ENCODE data around the gene WBP11.
"Not testable (repeated sequence)": the region's sequence is repeated elsewhere in the genome, so short reads cannot be mapped to it uniquely, and the experiment has no call there.

Gene WBP11

GRCh38 chr12:14773685-14774073 is 29.6 kb downstream of the WBP11 start:
- DNase-seq (ENCODE audit: low read depth in 1 of 2, low spot score in 1 of 2), result peak; percentile 5 to 8

DNA sequence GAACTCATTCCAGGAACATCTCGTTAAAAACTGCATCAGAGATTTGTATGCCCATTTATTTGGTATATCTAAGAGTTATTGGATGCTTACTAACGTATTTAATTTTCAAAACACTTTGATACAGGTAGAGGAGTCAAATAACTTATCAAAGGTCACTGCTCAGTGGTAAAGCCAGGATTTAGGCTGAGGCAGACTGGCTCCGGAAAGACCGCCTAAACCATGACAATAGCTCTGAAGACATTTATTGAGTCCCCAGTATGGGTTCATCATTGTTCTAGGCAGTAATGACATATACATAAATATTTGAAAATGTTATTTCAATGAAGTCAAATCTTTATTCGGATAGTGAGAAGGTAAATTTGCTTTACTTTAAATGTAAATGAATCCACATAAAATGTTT is 30.3 kb downstream of the WBP11 start:
- no peak for DNase-seq (ENCODE audit: low read depth in 1 of 2, low spot score in 1 of 2)

- DNase-seq (ENCODE audit: low read depth in 1 of 2, low spot score in 1 of 2), result peak in 1 of 2 donors; percentile 8
Observed at GRCh38 chr12:14771651-14772137, 31.6 kb downstream of the WBP11 start.

- peak; percentile 83 to 85 for DNase-seq (ENCODE audit: low read depth in 1 of 2, low spot score in 1 of 2)
Observed at GRCh38 chr12:14770496-14771461, 32.5 kb downstream of the WBP11 start.

- DNase-seq (ENCODE audit: low read depth in 1 of 2, low spot score in 1 of 2), result peak; percentile 68 to 79
Observed at GRCh38 chr12:14769969-14770495, 33.2 kb downstream of the WBP11 start.

- no peak for DNase-seq (ENCODE audit: low read depth in 1 of 2, low spot score in 1 of 2)
Observed at GRCh38 chr12:14769466-14769968, 33.8 kb downstream of the WBP11 start.

GRCh38 chr12:14768823-14769405 is 34.4 kb downstream of the WBP11 start:
- DNase-seq (ENCODE audit: low read depth in 1 of 2, low spot score in 1 of 2), result peak in 1 of 2 donors; percentile 6

DNA sequence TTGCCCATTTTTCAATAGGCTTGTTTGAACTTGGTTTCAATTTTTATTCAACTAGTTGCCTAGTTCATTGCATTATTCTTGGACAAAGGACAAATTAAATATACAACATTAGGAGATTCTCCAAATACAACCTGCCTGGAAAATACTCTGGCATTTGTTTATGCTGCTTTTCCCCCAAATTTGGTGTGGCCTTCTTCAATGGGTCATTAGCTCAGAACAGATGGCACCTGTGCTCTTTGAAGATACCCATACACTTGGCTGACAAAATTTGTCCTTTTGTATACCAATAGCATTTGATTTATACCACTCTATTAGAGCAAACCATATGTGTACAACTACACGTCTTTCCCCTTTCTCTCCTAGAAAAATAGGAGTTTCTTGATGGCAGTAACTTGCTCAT is 35.7 kb downstream of the WBP11 start:
- DNase-seq (ENCODE audit: low read depth in 1 of 2, low spot score in 1 of 2), result no peak

DNA sequence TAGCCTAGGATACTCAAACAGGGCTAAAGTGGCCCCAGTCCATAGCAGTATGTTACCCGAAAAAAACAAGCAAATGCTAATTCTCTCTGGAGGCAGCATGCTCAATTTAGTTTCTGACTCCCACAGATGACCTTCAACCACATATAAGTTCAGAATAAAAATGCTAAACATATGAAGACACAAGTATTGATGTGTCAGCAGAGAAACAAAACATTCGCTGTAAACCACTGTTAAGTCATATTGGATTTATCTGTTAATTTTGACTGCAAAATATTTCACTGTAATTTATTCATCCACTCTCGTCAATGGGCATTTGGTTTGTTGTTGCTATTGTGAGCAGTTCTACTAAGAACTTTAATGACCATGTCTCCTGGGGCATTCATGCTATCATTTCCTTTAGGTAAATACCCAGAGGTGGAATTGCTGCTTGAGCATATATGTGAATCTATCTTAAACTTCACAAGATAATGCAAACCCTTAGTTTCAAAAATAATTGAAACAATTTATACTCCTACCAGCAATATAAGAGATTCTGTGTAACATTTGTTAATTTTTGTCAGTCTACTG is 36.5 kb downstream of the WBP11 start:
- no peak for DNase-seq (ENCODE audit: low read depth in 1 of 2, low spot score in 1 of 2)

GRCh38 chr12:14766020-14766419 is 37.3 kb downstream of the WBP11 start:
- not testable (repeated sequence) for DNase-seq (ENCODE audit: low read depth in 1 of 2, low spot score in 1 of 2)

- DNase-seq (ENCODE audit: low read depth in 1 of 2, low spot score in 1 of 2), result no peak
Observed at GRCh38 chr12:14765398-14765797, 37.9 kb downstream of the WBP11 start.

- not testable (repeated sequence) for DNase-seq (ENCODE audit: low read depth in 1 of 2, low spot score in 1 of 2)
Observed at GRCh38 chr12:14759711-14760280, 43.5 kb downstream of the WBP11 start.

- no peak for DNase-seq (ENCODE audit: low read depth in 1 of 2, low spot score in 1 of 2)
Observed at GRCh38 chr12:14756334-14757143, 46.7 kb downstream of the WBP11 start.

- DNase-seq (ENCODE audit: low read depth in 1 of 2, low spot score in 1 of 2), result no peak
Observed at GRCh38 chr12:14751986-14752385, 51.3 kb downstream of the WBP11 start.

GRCh38 chr12:14743061-14743460 is 60.2 kb downstream of the WBP11 start:
- DNase-seq (ENCODE audit: low read depth in 1 of 2, low spot score in 1 of 2), result no peak

- no peak for DNase-seq (ENCODE audit: low read depth in 1 of 2, low spot score in 1 of 2)
Observed at GRCh38 chr12:14741942-14742341, 61.3 kb downstream of the WBP11 start.

- no peak for DNase-seq (ENCODE audit: low read depth in 1 of 2, low spot score in 1 of 2)
Observed at GRCh38 chr12:14741153-14741552, 62.1 kb downstream of the WBP11 start.

DNA sequence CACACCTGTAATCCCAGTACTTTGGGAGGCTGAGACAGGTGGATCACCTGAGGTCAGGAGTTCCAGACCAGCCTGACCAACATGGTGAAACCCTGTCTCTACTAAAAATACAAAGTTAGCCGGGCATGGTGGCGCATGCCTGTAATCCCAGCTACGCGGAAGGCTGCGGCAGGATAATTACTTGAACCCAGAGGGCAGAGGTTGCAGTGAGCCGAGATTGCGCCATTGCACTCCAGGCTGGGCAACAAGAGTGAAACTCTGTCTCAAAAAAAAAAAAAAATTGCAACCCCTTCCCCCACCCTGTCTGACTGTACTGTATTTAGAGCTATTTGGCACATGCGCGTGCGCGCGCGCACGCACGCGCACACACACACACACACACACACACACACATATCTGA is 66.8 kb downstream of the WBP11 start:
- DNase-seq (ENCODE audit: low read depth in 1 of 2, low spot score in 1 of 2), result not testable (repeated sequence)

Data from activated T-helper 1 cell treated with anti-CD3 and anti-CD28 coated beads, Interleukin-2, amount 50 U/mL, for 16 hours (primary cell).